ENCODE data around the gene GBP2.
"Not testable (repeated sequence)": the region's sequence is repeated elsewhere in the genome, so short reads cannot be mapped to it uniquely, and the experiment has no call there.

The GBP2 gene

DNA sequence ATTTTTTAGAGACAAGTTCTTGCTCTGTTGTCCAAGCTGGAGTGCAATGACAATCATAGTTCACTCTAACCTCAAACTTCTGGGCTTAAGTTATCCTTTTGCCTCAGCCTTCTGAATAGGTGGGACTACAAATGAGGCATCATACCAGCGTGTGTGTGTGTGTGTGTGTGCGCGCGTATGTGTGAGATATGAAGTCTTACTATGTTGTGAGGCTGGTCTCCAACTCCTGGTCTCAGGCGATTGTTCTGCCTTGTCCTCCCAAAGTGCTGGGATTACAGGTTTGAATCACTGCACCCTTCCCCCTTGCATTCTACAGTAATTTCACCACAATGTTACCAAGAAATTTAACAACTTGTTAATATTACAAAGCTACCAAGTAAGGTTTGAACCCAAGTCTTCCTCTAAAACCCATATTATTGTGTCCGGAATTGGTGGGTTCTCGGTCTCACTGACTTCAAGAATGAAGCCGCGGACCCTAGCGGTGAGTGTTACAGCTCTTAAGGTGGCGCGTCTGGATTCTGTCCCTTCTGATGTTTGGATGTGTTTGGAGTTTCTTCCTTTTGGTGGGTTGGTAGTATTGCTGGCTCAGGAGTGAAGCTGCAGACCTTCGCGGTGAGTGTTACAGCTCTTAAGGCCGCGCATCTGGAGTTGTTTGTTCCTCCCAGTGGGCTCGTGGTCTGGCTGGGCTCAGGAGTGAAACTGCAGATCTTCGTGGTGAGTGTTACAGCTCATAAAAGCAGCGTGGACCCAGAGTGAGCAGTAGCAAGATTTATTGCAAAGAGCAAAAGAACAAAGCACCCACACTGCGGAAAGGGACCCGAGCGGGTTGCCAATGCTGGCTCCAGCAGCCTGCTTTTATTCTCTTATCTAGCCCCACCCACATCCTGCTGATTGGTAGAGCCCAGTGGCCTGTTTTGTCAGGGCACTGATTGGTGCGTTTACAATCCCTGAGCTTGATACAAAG is 970 bp upstream of the GBP2 start:
- DNase-seq = peak; percentile 59 to 70 (median 68)

DNA sequence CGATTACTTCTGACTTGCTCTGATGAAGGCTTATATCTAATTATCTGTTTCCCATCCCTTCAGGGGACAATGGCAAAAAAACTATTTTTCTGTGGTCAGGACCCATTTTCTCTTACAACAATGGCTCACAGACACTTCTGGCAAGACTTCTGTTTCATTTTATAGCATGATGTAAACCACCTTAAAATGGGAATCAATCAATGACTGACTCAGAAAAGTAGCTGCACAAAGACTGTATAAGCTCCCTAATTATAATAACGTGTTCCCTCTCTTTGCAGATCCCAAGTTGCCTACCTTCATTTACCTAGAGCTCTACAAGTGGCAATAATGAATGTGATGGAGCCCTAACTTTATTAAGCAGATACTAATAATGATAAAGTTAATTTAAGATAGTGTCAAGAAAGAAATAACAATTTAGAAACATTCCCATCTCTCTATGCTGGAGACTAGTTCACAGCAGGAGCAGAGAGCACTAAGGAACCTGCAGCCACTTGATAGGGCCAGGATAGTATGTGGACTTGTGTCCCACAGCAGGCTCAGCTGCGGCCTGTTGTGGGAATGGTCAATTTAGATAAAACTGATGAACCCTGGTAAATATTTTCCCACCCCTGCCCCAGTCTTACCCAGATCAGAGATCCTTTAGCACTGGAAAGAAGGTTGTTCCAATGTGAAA is 538 bp downstream of the GBP2 start:
- peak in 2 of 3 donors; percentile 35 to 51 for DNase-seq

- DNase-seq = peak in 1 of 3 donors; percentile 3
These were observed 4.3 kb downstream of the GBP2 start for GRCh38 chr1:89121641-89122040.

DNA sequence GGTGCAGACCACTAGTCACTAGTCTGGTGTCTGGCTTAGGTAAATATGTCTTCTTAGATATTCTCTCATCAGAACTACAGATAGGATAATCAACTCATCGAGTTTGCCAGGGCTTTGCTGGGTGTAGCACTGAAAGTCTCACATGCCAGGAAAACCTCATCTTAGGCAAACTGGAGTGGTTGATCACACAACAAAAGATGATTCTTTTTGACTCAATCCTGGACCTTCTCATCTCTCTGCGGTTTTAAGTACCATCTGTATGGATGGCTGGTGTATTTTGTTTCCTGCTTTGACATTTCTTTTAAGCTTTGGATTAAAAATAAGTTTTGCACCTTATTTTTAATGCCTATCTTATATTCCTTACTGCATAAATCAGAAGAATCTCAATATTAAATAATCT is 11.3 kb downstream of the GBP2 start:
- peak in 2 of 3 donors; percentile 5 to 18 for DNase-seq

- peak in 2 of 3 donors; percentile 12 to 17 for DNase-seq
These were observed 12.9 kb downstream of the GBP2 start for GRCh38 chr1:89112871-89113613.

DNA sequence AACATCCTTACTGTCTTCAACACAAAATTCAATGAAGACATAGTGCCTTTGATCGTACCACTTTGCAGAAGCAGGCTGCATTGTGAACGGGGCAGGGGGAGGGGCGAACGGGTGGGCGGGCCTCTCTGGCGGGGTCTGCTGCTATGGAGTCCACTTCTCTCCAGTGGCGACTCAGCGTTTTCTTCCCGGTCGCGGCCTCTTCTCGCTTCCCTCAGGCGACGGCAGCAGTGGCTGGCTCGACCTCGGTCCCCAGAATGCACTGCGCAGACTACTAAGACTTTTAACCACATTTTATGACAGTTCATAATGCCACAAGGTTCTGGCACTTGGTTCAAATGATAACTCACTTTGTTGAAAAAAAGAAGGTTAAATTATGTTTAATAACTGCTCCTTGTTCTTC is 21.2 kb downstream of the GBP2 start:
- DNase-seq = peak in 2 of 3 donors; percentile 18

DNA sequence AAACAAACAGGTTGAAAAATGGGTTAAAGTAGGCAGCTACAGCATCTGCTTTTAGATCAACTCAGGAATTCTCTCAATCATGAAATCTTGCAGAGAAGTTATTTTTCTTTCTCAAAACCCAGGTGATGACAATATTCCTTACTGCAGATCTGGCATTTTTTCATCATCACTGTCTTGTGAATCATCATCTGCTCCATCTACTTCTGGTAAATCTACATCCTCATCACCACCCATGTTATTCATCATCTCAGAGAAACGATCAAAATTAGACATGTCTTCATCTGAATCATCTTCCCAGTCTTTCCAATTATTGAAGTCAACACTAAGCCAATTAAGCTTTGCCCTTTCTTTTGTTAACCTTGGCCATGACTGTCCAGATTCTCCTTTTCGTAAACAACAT is 21.8 kb downstream of the GBP2 start:
- peak in 2 of 3 donors; percentile 51 to 69 for DNase-seq

DNA sequence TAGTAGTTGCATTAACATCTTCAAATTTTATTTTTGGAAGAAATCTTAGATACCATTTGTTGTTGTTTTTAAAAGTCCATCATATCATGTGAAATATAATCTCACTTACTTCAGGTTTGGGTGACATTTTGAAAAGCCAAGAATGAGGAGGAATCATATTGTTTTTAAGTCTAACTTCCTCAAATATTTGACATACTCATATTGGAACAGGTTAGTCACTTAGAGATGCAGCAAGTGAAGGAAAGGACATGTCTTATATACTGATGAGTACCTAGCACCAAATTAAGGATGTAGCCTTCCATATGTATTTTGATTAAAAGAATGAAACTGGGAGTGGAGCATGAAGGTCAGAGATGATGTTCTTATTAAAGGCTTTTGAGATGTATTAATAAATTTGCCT is 23.9 kb downstream of the GBP2 start:
- DNase-seq = peak in 2 of 3 donors; percentile 52 to 60

DNA sequence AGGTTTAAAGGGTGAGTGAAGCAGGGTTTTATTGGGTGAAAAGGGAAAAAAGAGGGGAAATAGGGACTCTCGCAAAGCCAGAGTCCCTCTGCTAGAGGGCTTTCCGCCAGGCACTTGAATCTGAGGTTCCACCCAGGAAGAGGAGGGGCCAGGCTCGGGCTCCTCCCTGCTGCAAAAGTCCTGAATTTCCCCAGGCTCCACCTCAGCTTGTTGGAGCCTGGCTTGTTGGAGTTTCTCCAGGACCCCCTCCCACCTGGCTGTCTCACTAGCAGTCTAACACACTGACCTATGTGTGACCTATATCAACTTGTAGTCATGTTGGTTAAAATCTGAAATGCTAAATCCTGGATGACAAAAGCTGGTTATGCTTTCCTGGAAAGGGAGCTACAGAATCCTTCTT is 25.5 kb downstream of the GBP2 start:
- DNase-seq = peak; percentile 52 to 60 (median 54)

GRCh38 chr1:89098857-89099256 is 27.1 kb downstream of the GBP2 start:
- peak; percentile 55 to 66 (median 59) for DNase-seq

DNA sequence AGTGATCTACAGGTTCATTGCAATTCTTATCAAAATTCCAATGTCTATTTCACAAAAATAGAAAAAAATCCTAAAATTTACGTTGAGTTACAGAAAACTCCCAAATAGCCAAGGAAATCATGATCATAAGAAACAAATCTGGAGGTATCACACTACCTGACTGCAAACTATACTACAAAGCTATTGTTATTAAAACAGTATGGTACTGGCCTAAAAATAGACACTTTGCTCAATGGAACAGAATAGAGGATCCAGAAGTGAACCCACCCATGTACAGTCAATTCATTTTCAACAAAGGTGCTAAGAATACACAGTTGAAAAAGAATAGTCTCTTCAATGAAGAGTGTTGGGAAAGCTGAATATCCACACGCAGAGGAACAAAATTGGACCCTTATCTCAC is 30.2 kb downstream of the GBP2 start:
- DNase-seq = no peak

GRCh38 chr1:89089962-89090361 is 36.0 kb downstream of the GBP2 start:
- DNase-seq = no peak

DNA sequence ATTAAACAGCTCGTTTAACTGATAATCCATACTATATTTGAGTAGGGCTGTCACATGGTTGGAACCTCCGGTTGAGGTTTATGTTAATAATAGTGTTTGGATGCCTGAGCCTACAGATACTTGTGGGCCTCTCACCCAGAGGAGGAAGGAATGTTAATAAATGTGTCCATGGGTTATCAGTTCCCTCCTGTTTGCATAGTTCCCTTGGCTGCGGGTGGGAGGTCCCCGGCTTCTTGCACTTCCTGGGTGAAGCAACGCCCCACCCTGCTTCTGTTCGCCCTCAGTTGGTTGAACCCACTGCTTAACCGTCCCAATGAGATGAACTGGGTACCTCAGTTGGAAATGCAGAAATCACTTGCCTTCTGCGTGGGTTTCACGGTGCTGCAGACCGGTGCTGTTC is 37.3 kb downstream of the GBP2 start:
- no peak for DNase-seq

GRCh38 chr1:89087241-89087640 is 38.7 kb downstream of the GBP2 start:
- DNase-seq = no peak

GRCh38 chr1:89085781-89086180 is 40.1 kb downstream of the GBP2 start:
- peak in 2 of 3 donors; percentile 72 to 85 for DNase-seq

- DNase-seq = peak; percentile 75 to 88 (median 86)
These were observed 44.9 kb downstream of the GBP2 start for GRCh38 chr1:89081005-89081404.

DNA sequence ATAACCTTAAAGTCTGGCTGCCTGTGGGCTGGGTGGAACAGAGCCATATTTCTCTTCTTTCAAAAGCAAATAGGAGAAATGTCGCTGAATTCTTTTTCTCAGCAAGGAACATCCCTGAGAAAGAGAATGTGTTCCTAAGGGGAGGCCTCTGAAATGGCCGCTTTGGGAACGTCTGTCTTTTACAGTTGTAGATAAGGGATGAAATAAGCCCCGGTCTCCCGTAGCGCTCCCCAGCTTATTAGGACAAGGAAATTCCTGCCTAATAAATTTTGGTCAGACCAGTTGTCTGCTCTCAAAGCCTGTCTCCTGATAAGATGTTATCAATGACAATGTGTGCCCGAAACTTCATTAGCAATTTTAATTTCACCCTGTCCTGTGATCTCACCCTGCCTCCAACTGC is 45.8 kb downstream of the GBP2 start:
- not testable (repeated sequence) for DNase-seq

- not testable (repeated sequence) for DNase-seq
These were observed 53.3 kb downstream of the GBP2 start for GRCh38 chr1:89072466-89073065.

GRCh38 chr1:89070509-89070908 is 55.4 kb downstream of the GBP2 start:
- peak in 1 of 3 donors; percentile 25 for DNase-seq

- peak; percentile 69 to 94 (median 76) for DNase-seq
These were observed 56.0 kb downstream of the GBP2 start for GRCh38 chr1:89069951-89070350.

DNA sequence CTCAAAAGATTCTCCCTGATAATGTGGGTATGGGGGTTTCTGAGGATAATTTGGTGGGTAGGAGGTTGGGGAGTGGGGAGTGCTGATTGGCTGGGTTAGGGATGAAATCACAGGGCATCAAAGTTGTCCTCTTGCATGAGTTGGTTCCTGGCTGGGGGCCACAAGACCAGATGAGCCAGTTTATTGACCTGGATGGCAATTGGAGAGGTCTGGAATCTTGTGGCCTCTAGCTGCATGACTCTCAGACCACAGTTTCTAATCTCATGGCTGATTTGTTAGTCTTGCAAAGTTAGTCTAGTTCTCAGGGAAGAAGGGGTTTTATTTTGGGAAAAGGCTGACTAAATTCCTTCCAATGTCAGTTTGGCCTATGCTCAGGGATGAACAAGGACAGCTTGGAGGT is 57.6 kb downstream of the GBP2 start:
- no peak for DNase-seq

- DNase-seq = peak; percentile 82 to 100 (median 96)
These were observed 60.6 kb downstream of the GBP2 start, which contains the start of gene GBP1 for GRCh38 chr1:89065079-89065868. Gene GBP1, minus strand, starts transcription at chr1:89065208. Its CDS starts 1,974 bp downstream, at chr1:89063234.

Measured in suppressor macrophage treated with lipopolysaccharide for 1 hour (primary cell).